Common myeloid progenitor, CD34-positive (primary cell): Measurements from ENCODE around the gene MPP3.
"Not testable (repeated sequence)": the region's sequence is repeated elsewhere in the genome, so short reads cannot be mapped to it uniquely, and the experiment has no call there.

Experiments used
- CTCF ChIA-PET: fragments of 350-600 bp; sonication (Branson Sonifier 250); formaldehyde crosslinking; loops from one replicate; lab custom pipeline; 2021; ENCODE audit warnings: antibody characterized with exemption; lab: Charles Lee
- POLR2A ChIA-PET: fragments of 350-600 bp; sonication (Branson Sonifier 250); formaldehyde crosslinking; loops from one replicate; lab custom pipeline; 2021; ENCODE audit warnings: antibody characterized with exemption; lab: Charles Lee
- DNase-seq, 3 donors: peaks; one replicate each; pipeline versions ENCODE4 v3.0.0 to v3.0.0-alpha.2; 2013
- H3K27ac ChIP-seq, 2 experiments: 1 replicate in 1 of 2; 2 replicates in 1 of 2; pipeline ENCODE4 v1.7.0; 2013; ENCODE audit warnings: inconsistent platforms in 2 of 2, low read length in 2 of 2, mild to moderate bottlenecking in 2 of 2, low read depth in 1 of 2, moderate library complexity in 1 of 2; ENCODE audit not compliant: severe bottlenecking in 2 of 2, insufficient read depth in 1 of 2, poor library complexity in 1 of 2
- H3K27me3 ChIP-seq, 5 experiments: replicated peaks in 2 of 5; 1 replicate in 3 of 5; 2 replicates in 2 of 5; pipeline versions ENCODE4 v1.6.1 to v1.7.0; 2013; ENCODE audit warnings: low read length in 4 of 5, mild to moderate bottlenecking in 2 of 5, moderate library complexity in 2 of 5, inconsistent platforms in 1 of 5; ENCODE audit not compliant: insufficient read depth in 5 of 5, control insufficient read depth in 4 of 5
- H3K36me3 ChIP-seq, 4 experiments: 1 replicate in 2 of 4; 2 replicates in 2 of 4; pipeline versions ENCODE4 v1.6.1 to v1.7.0; 2013; ENCODE audit warnings: low read length in 3 of 4, control low read depth in 1 of 4, mild to moderate bottlenecking in 1 of 4; ENCODE audit not compliant: control insufficient read depth in 4 of 4, insufficient read depth in 4 of 4
- H3K4me1 ChIP-seq, 4 experiments: 1 replicate in 3 of 4; 2 replicates in 1 of 4; pipeline versions ENCODE4 v1.6.1 to v1.7.1; 2013; ENCODE audit warnings: low read length in 3 of 4, mild to moderate bottlenecking in 3 of 4, control low read depth in 1 of 4, inconsistent platforms in 1 of 4, moderate library complexity in 1 of 4; ENCODE audit not compliant: control insufficient read depth in 4 of 4, insufficient read depth in 4 of 4; ENCODE audit errors: control extremely low read depth in 1 of 4
- H3K4me3 ChIP-seq, 7 experiments: 1 replicate in 4 of 7; 2 replicates in 3 of 7; pipeline versions ENCODE4 v1.5.1 to v1.7.0; 2013; ENCODE audit warnings: mild to moderate bottlenecking in 7 of 7, low read length in 6 of 7, moderate library complexity in 6 of 7, inconsistent platforms in 2 of 7, low read depth in 2 of 7, control low read depth in 1 of 7; ENCODE audit not compliant: insufficient read depth in 4 of 7, control insufficient read depth in 1 of 7; ENCODE audit errors: extremely low read depth in 1 of 7
- H3K9me3 ChIP-seq, 5 experiments: 1 replicate in 4 of 5; 2 replicates in 1 of 5; pipeline versions ENCODE4 v1.6.1 to v1.7.1; 2013; ENCODE audit warnings: low read length in 4 of 5, mild to moderate bottlenecking in 2 of 5, inconsistent platforms in 1 of 5, low read depth in 1 of 5, moderate library complexity in 1 of 5; ENCODE audit not compliant: control insufficient read depth in 4 of 5, insufficient read depth in 2 of 5; ENCODE audit errors: control extremely low read depth in 1 of 5
- WGBS: methylation state at CpG from one replicate; pipeline ENCODE4 v1.1.5; 2013; ENCODE audit not compliant: insufficient coverage; 5-methylcytosine and 5-hydroxymethylcytosine counted together

The MPP3 gene

DNA sequence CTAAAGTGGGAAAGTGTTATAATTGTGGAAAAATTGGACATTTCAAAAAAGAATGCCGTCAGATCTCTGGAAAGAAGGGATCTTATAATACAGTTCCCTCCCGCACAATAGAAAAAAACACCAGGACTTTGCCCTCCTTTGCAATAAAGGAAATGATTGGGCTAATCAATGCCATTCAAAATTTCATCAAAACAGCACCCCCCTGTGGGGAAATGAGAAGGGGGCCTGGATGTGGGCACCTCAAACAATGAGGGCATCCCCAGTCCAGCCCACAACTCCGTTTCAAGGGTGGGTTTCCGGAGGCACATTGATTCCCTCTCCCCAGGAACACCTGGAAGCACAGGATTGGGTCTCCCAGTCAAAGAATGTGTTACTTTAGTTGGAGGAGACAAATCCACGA lies 40.1 kb upstream of the MPP3 start:
- Histone ChIP-seq H3K36me3 (no peaks in the 10 kb centered on the region), H3K9me3 (peaks cover 0 to 5% (median 0%) of the 10 kb centered on the region in 5 experiments), H3K27me3 (peaks cover 0 to 8% (median 2%) of the 10 kb centered on the region in 5 experiments), H3K4me1 (no peaks in the 10 kb centered on the region), H3K4me3 (no peak overlapping the region), H3K27ac (no peak overlapping the region)
- WGBS, result 68% methylated on average over 3 of the region's 5 CpGs
- CTCF ChIA-PET, result no interaction called here
- POLR2A ChIA-PET, result no interaction called here
- DNase-seq, result no peak

DNA sequence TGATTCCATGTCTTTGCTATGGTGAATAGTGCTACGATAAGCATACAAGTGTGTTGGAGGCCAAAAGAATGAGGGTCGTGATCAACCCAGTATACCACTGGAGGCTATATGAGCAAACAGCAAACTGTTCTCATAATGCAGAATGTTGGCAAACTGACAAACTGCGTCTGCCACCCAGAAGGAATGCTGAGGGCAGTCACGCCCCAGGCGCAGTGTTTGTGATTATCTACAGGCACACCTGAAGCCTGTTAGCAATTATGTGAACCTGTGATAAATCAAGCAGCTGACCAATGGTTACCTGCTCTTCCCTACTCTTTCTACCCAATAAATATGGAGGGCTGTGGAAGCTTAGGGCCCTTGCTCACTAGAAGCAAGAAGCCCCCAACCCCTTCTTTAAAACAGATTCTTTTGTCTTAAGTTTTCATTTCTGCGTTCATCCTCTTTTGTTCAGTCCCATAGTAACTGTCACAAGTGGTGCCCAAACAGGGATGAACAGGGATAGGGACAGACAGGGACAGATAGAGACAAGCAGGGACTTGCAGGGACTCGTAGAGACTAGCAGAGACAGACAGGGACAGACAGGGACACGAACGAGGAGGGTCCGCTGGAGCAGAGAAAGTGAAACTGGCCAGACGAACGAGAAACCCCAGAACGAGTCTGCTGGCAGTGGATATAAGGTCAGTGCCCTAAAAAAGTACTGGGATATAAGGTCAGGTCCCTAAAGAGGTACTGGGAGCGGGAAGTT lies 39.2 kb upstream of the MPP3 start:
- ChIA-PET POLR2A (no interaction called here), CTCF (no interaction called here)
- Histone ChIP-seq H3K4me1 (no peaks in the 10 kb centered on the region), H3K27ac (no peak overlapping the region), H3K36me3 (no peaks in the 10 kb centered on the region), H3K27me3 (peaks cover 0 to 8% (median 2%) of the 10 kb centered on the region in 5 experiments), H3K9me3 (peaks cover 0 to 5% (median 0%) of the 10 kb centered on the region in 5 experiments), H3K4me3 (no peak overlapping the region)
- 94% methylated on average over 12 of the region's 14 CpGs for WGBS
- DNase-seq, result no peak

DNA sequence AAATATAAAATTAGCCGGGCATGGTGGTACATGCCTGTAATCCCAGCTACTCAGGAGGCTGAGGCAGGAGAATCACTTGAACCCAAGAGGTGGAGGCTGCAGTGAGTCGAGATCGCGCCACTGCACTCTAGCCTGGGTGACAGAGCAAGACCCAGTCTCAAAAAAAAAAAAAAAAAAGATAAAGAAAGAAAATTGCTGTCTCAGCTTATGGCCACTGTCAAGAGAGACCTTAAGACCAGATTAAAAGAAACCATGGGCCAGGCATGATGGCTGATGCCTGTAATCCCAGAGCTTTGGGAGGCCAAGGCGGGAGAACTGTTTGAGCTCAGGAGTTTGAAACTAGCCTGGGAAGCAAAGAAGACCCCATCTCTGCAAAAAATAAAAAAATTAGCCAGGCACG lies 36.1 kb upstream of the MPP3 start:
- CTCF ChIA-PET, result interaction anchor here (0.7 to 4.5 kb wide), 3 partner anchors 10 to 69 kb away, joined by 5 to 29 read pairs (median 7); no protein-coding TSS in a partner anchor
- not testable (repeated sequence) for H3K4me1 ChIP-seq, H3K27ac ChIP-seq, H3K9me3 ChIP-seq, H3K4me3 ChIP-seq, H3K36me3 ChIP-seq, DNase-seq, H3K27me3 ChIP-seq
- POLR2A ChIA-PET, result interaction anchor here (0.6 kb wide), 1 partner anchor 11 kb away, joined by 4 read pairs; no protein-coding TSS in a partner anchor
- WGBS, result 67% methylated on average over 3 of the region's 6 CpGs

DNA sequence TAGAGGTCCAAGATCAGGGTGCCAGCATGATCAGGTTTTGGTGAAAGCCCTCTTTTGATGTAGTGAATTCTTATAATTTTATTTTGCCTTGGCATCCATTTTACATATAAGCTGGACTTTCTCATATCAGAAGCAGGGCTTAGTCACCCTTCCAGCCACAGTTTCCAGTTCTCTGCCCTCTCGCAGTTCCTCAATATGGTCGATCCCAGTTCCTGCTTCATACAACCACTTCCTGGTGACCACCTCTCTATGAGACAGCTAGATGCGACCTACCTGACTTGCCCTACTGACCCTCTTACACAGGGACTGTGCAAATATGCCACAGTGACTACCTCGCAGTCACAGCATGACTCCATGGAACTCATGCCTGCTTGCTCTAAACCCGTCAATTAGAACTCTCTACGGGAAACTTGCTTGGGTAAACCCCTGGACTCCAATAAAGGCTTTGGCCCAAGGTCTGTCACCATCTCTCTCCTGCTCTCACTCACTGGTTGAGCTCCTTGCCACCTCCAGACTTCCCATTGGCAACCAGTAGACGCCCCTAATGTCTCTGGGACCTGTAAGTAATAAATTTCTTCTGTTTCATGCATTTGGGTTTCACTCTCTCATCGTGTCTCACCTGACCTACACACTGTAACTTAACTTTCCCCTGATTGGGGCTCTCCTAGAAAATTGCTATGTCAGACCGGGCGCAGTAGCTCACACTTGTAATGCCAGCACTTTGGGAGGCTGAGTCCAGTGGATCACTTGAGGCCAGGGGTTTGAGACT lies 35.5 kb upstream of the MPP3 start:
- POLR2A ChIA-PET, result no interaction called here
- no peak overlapping the region for H3K27ac ChIP-seq
- 78% methylated on average over 7 of the region's 10 CpGs for WGBS
- peaks cover 0 to 5% (median 0%) of the 10 kb centered on the region in 5 experiments for H3K9me3 ChIP-seq
- H3K36me3 ChIP-seq, result no peaks in the 10 kb centered on the region
- H3K4me3 ChIP-seq, result no peak overlapping the region
- peaks cover 0 to 4% (median 2%) of the 10 kb centered on the region in 5 experiments for H3K27me3 ChIP-seq
- peak in 2 of 3 donors; percentile 11 to 17 for DNase-seq
- CTCF ChIA-PET, result interaction anchor here (2.0 to 4.5 kb wide), 2 partner anchors 10 to 22 kb away, joined by 7 to 29 read pairs; no protein-coding TSS in a partner anchor
- peaks cover 0 to 4% (median 2%) of the 10 kb centered on the region in 4 experiments for H3K4me1 ChIP-seq

GRCh38 chr17:43864161-43864984 lies 31.4 kb upstream of the MPP3 start:
- Histone ChIP-seq H3K36me3 (no peaks in the 10 kb centered on the region), H3K9me3 (peaks cover 0 to 5% (median 0%) of the 10 kb centered on the region in 5 experiments), H3K27me3 (peaks cover 0 to 3% (median 0%) of the 10 kb centered on the region in 5 experiments), H3K4me3 (no peak overlapping the region), H3K4me1 (peaks cover 0 to 8% (median 7%) of the 10 kb centered on the region in 4 experiments), H3K27ac (no peak overlapping the region)
- ChIA-PET CTCF (interaction anchor here (1.2 to 1.7 kb wide), 2 partner anchors 10 to 12 kb away, joined by 4 to 6 read pairs; no protein-coding TSS in a partner anchor), POLR2A (no interaction called here)
- 95% methylated on average over 4 of the region's 4 CpGs for WGBS
- DNase-seq, result no peak

GRCh38 chr17:43861960-43862359 lies 29.0 kb upstream of the MPP3 start:
- no peak overlapping the region for H3K4me3 ChIP-seq
- no peaks in the 10 kb centered on the region for H3K36me3 ChIP-seq
- H3K27me3 ChIP-seq, result peaks cover 0 to 2% (median 0%) of the 10 kb centered on the region in 5 experiments
- H3K27ac ChIP-seq, result no peak overlapping the region
- no peak for DNase-seq
- no peaks in the 10 kb centered on the region for H3K9me3 ChIP-seq
- H3K4me1 ChIP-seq, result peaks cover 0 to 19% (median 17%) of the 10 kb centered on the region in 4 experiments
- ChIA-PET POLR2A (no interaction called here), CTCF (interaction anchor here (1.7 kb wide), 1 partner anchor 15 kb away, joined by 7 read pairs; the partner anchor contains the start of gene CD300LG)
- 98% methylated on average over 6 of the region's 9 CpGs for WGBS
